MG63 (cell line): ENCODE results near the gene MRPL32. TPM values are rescaled to one million over a fixed set of nuclear protein-coding genes. Genes with fewer than 3 reads are reported as not detected.

Experiments
- DNase-seq: peaks from one replicate; pipeline ENCODE4 v3.0.0-alpha.2; 2020
- H3K27me3 ChIP-seq: fragments of 250-450 bp; sonication (Bioruptor Pico); 2 replicates; pipeline ENCODE4 v1.5.1; 2020; ENCODE audit warnings: mild to moderate bottlenecking, moderate library complexity
- H3K36me3 ChIP-seq: fragments of 250-450 bp; sonication (Bioruptor Pico); 2 replicates; pipeline ENCODE4 v1.5.1; 2020; ENCODE audit warnings: mild to moderate bottlenecking, moderate library complexity
- H3K4me3 ChIP-seq: fragments of 250-450 bp; sonication (Bioruptor Pico); 2 replicates; pipeline ENCODE4 v1.5.1; 2020; ENCODE audit warnings: mild to moderate bottlenecking, moderate library complexity
- H3K9me3 ChIP-seq: fragments of 250-450 bp; sonication (Bioruptor Pico); 2 replicates; pipeline ENCODE4 v1.5.1; 2020; ENCODE audit warnings: mild to moderate bottlenecking, moderate library complexity
- total RNA-seq: library from RNA; depleted of rRNA; stranded (reverse); fragments of >200 nt; shearing (Covaris generic); gene quantifications from 2 replicates; pipeline ENCODE4 v1.2.3, GENCODE V29; 2014; ENCODE audit warnings: low replicate concordance

The MRPL32 gene
- total RNA-seq, 1 experiment from 2014 or later = 117 TPM

GRCh38 chr7:42946627-42946950 lies 14.4 kb downstream of the MRPL32 start:
- no peak for DNase-seq
- Histone ChIP-seq H3K9me3 (no peaks in the 10 kb centered on the region), H3K36me3 (no peaks in the 10 kb centered on the region), H3K4me3 (no peak overlapping the region), H3K27me3 (no peaks in the 10 kb centered on the region)

- H3K9me3 ChIP-seq = no peaks in the 10 kb centered on the region
- H3K27me3 ChIP-seq = no peaks in the 10 kb centered on the region
- H3K36me3 ChIP-seq = no peaks in the 10 kb centered on the region
- DNase-seq = no peak
- H3K4me3 ChIP-seq = no peak overlapping the region
These were observed 15.3 kb downstream of the MRPL32 start for GRCh38 chr7:42947521-42947920.

- Histone ChIP-seq H3K9me3 (no peaks in the 10 kb centered on the region), H3K4me3 (no peak overlapping the region), H3K36me3 (no peaks in the 10 kb centered on the region), H3K27me3 (no peaks in the 10 kb centered on the region)
- no peak for DNase-seq
These were observed 18.2 kb downstream of the MRPL32 start for GRCh38 chr7:42950417-42950816.

GRCh38 chr7:42952328-42952727 lies 20.2 kb downstream of the MRPL32 start:
- H3K9me3 ChIP-seq = no peaks in the 10 kb centered on the region
- no peaks in the 10 kb centered on the region for H3K27me3 ChIP-seq
- DNase-seq = no peak
- no peaks in the 10 kb centered on the region for H3K36me3 ChIP-seq
- H3K4me3 ChIP-seq = no peak overlapping the region

GRCh38 chr7:42953994-42954393 lies 21.8 kb downstream of the MRPL32 start:
- H3K9me3 ChIP-seq = no peaks in the 10 kb centered on the region
- H3K4me3 ChIP-seq = no peak overlapping the region
- no peak for DNase-seq
- H3K36me3 ChIP-seq = no peaks in the 10 kb centered on the region
- no peaks in the 10 kb centered on the region for H3K27me3 ChIP-seq

- no peak for DNase-seq
- Histone ChIP-seq H3K9me3 (no peaks in the 10 kb centered on the region), H3K36me3 (no peaks in the 10 kb centered on the region), H3K27me3 (no peaks in the 10 kb centered on the region), H3K4me3 (no peak overlapping the region)
These were observed 23.9 kb downstream of the MRPL32 start for GRCh38 chr7:42956062-42956461.

GRCh38 chr7:42959549-42959948 lies 27.4 kb downstream of the MRPL32 start:
- no peaks in the 10 kb centered on the region for H3K36me3 ChIP-seq
- no peak for DNase-seq

GRCh38 chr7:42960762-42961161 lies 28.6 kb downstream of the MRPL32 start:
- no peak for DNase-seq
- Histone ChIP-seq H3K36me3 (no peaks in the 10 kb centered on the region), H3K9me3 (no peaks in the 10 kb centered on the region), H3K4me3 (no peak overlapping the region), H3K27me3 (no peaks in the 10 kb centered on the region)

More at GRCh38 chr7:42959549-42959948, 27.4 kb downstream of the MRPL32 start:
- H3K27me3 ChIP-seq = no peaks in the 10 kb centered on the region
- no peak overlapping the region for H3K4me3 ChIP-seq
- no peaks in the 10 kb centered on the region for H3K9me3 ChIP-seq

GRCh38 chr7:42961170-42961569 lies 29.0 kb downstream of the MRPL32 start:
- Histone ChIP-seq H3K36me3 (no peaks in the 10 kb centered on the region), H3K4me3 (no peak overlapping the region), H3K9me3 (no peaks in the 10 kb centered on the region), H3K27me3 (no peaks in the 10 kb centered on the region)
- DNase-seq = no peak

- no peak for DNase-seq
- no peak overlapping the region for H3K4me3 ChIP-seq
- no peaks in the 10 kb centered on the region for H3K9me3 ChIP-seq
- H3K36me3 ChIP-seq = no peaks in the 10 kb centered on the region
- H3K27me3 ChIP-seq = no peaks in the 10 kb centered on the region
These were observed 32.1 kb downstream of the MRPL32 start for GRCh38 chr7:42964293-42964692.

- no peak for DNase-seq
- no peaks in the 10 kb centered on the region for H3K27me3 ChIP-seq
These were observed 33.0 kb downstream of the MRPL32 start for GRCh38 chr7:42964849-42965805.

GRCh38 chr7:42967391-42967790 lies 35.2 kb downstream of the MRPL32 start:
- Histone ChIP-seq H3K36me3 (no peaks in the 10 kb centered on the region), H3K27me3 (no peaks in the 10 kb centered on the region), H3K4me3 (no peak overlapping the region)

More at GRCh38 chr7:42964849-42965805, 33.0 kb downstream of the MRPL32 start:
- Histone ChIP-seq H3K4me3 (no peak overlapping the region), H3K9me3 (no peaks in the 10 kb centered on the region), H3K36me3 (no peaks in the 10 kb centered on the region)

GRCh38 chr7:42972699-42973500 lies 40.7 kb downstream of the MRPL32 start:
- H3K9me3 ChIP-seq = peaks cover 5% of the 10 kb centered on the region
- no peaks in the 10 kb centered on the region for H3K36me3 ChIP-seq
- DNase-seq = peak; percentile 92
- H3K4me3 ChIP-seq = no peak overlapping the region
- H3K27me3 ChIP-seq = no peaks in the 10 kb centered on the region

More at GRCh38 chr7:42967391-42967790, 35.2 kb downstream of the MRPL32 start:
- H3K9me3 ChIP-seq = peaks cover 5% of the 10 kb centered on the region; the same call in 1 of the 2 replicates
- DNase-seq = no peak

GRCh38 chr7:42976371-42976770 lies 44.2 kb downstream of the MRPL32 start:
- Histone ChIP-seq H3K9me3 (peaks cover 5% of the 10 kb centered on the region), H3K36me3 (no peaks in the 10 kb centered on the region), H3K4me3 (no peak overlapping the region), H3K27me3 (no peaks in the 10 kb centered on the region)
- DNase-seq = no peak

GRCh38 chr7:42978496-42978895 lies 46.3 kb downstream of the MRPL32 start:
- H3K9me3 ChIP-seq = peaks cover under 1% of the 10 kb centered on the region; the same call in 1 of the 2 replicates
- no peaks in the 10 kb centered on the region for H3K27me3 ChIP-seq
- no peaks in the 10 kb centered on the region for H3K36me3 ChIP-seq
- no peak for DNase-seq
- H3K4me3 ChIP-seq = no peak overlapping the region

GRCh38 chr7:42980084-42980483 lies 47.9 kb downstream of the MRPL32 start:
- Histone ChIP-seq H3K4me3 (no peak overlapping the region), H3K9me3 (peaks cover 2% of the 10 kb centered on the region; the same call in 1 of the 2 replicates), H3K27me3 (no peaks in the 10 kb centered on the region), H3K36me3 (no peaks in the 10 kb centered on the region)
- no peak for DNase-seq

- Histone ChIP-seq H3K27me3 (no peaks in the 10 kb centered on the region), H3K36me3 (no peaks in the 10 kb centered on the region), H3K4me3 (no peak overlapping the region), H3K9me3 (peaks cover 2% of the 10 kb centered on the region; the same call in 1 of the 2 replicates)
- no peak for DNase-seq
These were observed 48.3 kb downstream of the MRPL32 start for GRCh38 chr7:42980514-42980913.
